Aorta (tissue), 5 donors: ENCODE results near the gene IKZF1. TPM values are rescaled to one million over a fixed set of nuclear protein-coding genes. Genes with fewer than 3 reads are reported as not detected.
"Not testable (repeated sequence)": the region's sequence is repeated elsewhere in the genome, so short reads cannot be mapped to it uniquely, and the experiment has no call there.

Source experiments
- ATAC-seq: fragments of 200-7000 bp; cut with Tn5 transposase; one replicate; pipeline ENCODE4 v1.9.1; 2022; ENCODE audit warnings: moderate library complexity; ENCODE audit not compliant: low FRiP score
- DNase-seq, 2 donors: peaks; one replicate each; pipeline ENCODE4 v3.0.0-alpha.2; 2020
- H3K27ac ChIP-seq, 2 donors: one replicate each; pipeline ENCODE4 v1.5.1; 2013; ENCODE audit warnings: low read length in 2 of 2, mild to moderate bottlenecking in 2 of 2, moderate library complexity in 2 of 2, control low read depth in 1 of 2, inconsistent platforms in 1 of 2, low read depth in 1 of 2
- H3K27me3 ChIP-seq, 2 donors: one replicate each; pipeline ENCODE4 v1.6.1; 2013; ENCODE audit warnings: control low read depth in 1 of 2, low read length in 1 of 2, mild to moderate bottlenecking in 1 of 2, moderate library complexity in 1 of 2; ENCODE audit not compliant: insufficient read depth in 2 of 2, control insufficient read depth in 1 of 2
- H3K36me3 ChIP-seq, 2 donors: one replicate each; pipeline ENCODE4 v1.6.1; 2013; ENCODE audit warnings: control low read depth in 1 of 2, low read length in 1 of 2, mild to moderate bottlenecking in 1 of 2; ENCODE audit not compliant: insufficient read depth in 2 of 2, control insufficient read depth in 1 of 2
- H3K4me1 ChIP-seq, 2 donors: one replicate each; pipeline ENCODE4 v1.6.1; 2013; ENCODE audit warnings: low read length in 2 of 2, control low read depth in 1 of 2, mild to moderate bottlenecking in 1 of 2, moderate library complexity in 1 of 2; ENCODE audit not compliant: insufficient read depth in 2 of 2, control insufficient read depth in 1 of 2
- H3K4me3 ChIP-seq, 2 donors: one replicate each; pipeline ENCODE4 v1.5.1; 2013; ENCODE audit warnings: low read length in 2 of 2, control low read depth in 1 of 2, mild to moderate bottlenecking in 1 of 2
- H3K9me3 ChIP-seq: one replicate; pipeline ENCODE4 v1.6.1; 2013; ENCODE audit warnings: mild to moderate bottlenecking, low read length; ENCODE audit not compliant: control insufficient read depth
- WGBS, 2 donors: extraction: QIAGEN DNeasy Blood & Tissue Kit; methylation state at CpG; one replicate each; pipeline ENCODE4 v1.1.7; 2013; 5-methylcytosine and 5-hydroxymethylcytosine counted together
- intact Hi-C, 2 donors: fragments of 100-400 bp; cut with DNase I; formaldehyde crosslinking; loops; one replicate each; pipeline versions ENCODE4 v1.14.2 to v1.15.0; 2022
- polyA plus RNA-seq, 2 donors: library from polyadenylated mRNA; stranded (reverse); fragments of 200-250 nt; gene quantifications; one replicate each; pipeline ENCODE4 v1.2.3, GENCODE V29; 2013
- total RNA-seq, 2 donors: library from RNA; stranded (reverse); fragmentation: NEBNext Ultra II Directional; extraction: Animal tissue kit (Norgen Biotek cat#: 25700); gene quantifications; one replicate each; pipeline ENCODE4 v1.2.1, GENCODE V29; 2021
- donor health status: healthy with polysubstance abuse.
- donor health status: Bipolar disorder and iron deficiency.
- donor health status: DM: no; HTN: no; CAD: no.
- donor health status: DM: no; HTN: no; CAD: no.
- donor health status: DM: yes; HTN: yes; CAD: no.

Gene IKZF1
- total and polyA plus RNA-seq, 4 donors: 2.5 to 24.4 (median 9.7) TPM

DNA sequence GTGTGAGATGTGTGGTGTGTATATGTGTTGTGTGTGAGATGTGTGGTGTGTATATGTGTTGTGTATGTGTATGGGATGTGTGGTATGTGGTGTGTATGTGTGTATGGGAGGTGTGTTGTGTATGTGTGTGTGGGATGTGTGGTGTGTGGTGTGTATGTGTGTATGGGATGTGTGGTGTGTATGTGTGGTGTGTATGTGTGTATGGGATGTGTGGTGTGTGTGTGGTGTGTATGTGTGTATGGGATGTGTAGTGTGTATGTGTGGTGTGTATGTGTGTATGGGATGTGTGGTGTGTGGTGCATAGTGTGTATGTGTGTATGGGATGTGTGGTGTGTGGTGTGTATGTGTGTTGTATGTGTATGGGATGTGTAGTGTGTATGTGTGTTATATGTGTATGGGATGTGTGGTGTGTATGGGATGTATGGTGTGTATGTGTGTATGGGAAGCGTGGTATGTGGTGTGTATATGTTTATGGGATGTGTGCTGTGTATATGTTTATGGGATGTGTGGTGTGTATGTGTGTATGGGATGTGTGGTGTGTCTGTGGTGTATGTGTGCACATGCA, 30.8 kb downstream of the IKZF1 start:
- Histone ChIP-seq H3K36me3 (no peaks in the 10 kb centered on the region), H3K27ac (no peak overlapping the region)
- WGBS, 2 donors: 99 to 100% methylated on average over 1 of the region's 1 CpG

DNA sequence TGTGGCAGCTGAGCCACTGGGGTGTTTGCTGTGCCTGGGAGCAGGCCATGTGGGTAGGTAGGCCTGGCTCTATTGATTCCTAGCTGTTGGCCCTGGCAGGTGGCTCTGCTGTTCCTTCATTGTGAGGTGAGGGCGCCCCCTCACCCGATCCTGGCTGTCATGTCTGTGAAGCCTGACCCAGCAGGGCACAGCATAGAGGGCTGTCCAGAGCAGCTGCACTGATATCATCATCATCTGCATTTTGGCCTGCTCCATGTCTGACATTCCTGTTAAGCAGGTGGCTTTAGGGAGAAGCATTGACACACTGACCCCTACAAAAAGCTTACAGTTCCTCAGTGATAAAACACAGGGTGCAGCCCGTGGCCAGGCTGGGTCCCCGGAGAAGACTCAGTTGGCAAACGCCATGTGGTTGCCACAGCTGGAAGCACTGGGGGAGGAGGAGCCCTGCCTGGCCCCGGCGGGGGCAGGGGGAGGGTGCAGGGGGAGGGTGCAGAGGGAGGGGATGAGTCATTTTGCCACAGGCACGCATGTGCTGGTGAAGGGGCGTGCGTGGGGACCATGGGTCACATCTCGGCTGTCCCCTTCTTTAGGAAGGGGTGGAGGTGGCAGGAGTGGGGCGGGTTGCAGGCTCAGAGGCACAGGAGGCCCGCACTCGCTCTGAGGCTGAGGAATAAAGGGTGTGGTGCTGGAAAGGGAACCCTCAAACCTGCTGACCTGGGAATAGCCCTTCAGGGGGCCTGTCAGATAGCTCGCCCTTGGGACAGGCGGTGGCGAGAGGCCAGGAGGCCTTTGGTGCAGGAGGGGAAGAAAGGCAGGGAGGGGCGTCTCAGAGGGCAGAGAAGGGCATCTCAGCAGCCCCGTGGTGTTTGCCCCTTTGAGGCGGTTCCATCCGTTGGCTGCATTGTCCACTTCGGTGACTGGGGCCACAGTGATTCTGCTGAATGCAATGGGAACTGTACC, 31.6 kb downstream of the IKZF1 start:
- H3K4me3 ChIP-seq: no peak overlapping the region
- peak; percentile 24 for ATAC-seq
- DNase-seq: no peak
- WGBS, 2 donors: 71 to 74% methylated on average over 22 of the region's 22 CpGs
- no peaks in the 10 kb centered on the region for H3K36me3 ChIP-seq
- no peaks in the 10 kb centered on the region for H3K9me3 ChIP-seq
- intact Hi-C loops: no loop called here
- H3K4me1 ChIP-seq: no peaks in the 10 kb centered on the region
- no peaks in the 10 kb centered on the region for H3K27me3 ChIP-seq
- no peak overlapping the region for H3K27ac ChIP-seq

More for the DNA sequence above, 30.8 kb downstream of the IKZF1 start:
- Histone ChIP-seq H3K4me3 (no peak overlapping the region), H3K9me3 (no peaks in the 10 kb centered on the region), H3K27me3 (no peaks in the 10 kb centered on the region), H3K4me1 (no peaks in the 10 kb centered on the region)
- ATAC-seq: no peak
- no peak for DNase-seq
- intact Hi-C loops: no loop called here

DNA sequence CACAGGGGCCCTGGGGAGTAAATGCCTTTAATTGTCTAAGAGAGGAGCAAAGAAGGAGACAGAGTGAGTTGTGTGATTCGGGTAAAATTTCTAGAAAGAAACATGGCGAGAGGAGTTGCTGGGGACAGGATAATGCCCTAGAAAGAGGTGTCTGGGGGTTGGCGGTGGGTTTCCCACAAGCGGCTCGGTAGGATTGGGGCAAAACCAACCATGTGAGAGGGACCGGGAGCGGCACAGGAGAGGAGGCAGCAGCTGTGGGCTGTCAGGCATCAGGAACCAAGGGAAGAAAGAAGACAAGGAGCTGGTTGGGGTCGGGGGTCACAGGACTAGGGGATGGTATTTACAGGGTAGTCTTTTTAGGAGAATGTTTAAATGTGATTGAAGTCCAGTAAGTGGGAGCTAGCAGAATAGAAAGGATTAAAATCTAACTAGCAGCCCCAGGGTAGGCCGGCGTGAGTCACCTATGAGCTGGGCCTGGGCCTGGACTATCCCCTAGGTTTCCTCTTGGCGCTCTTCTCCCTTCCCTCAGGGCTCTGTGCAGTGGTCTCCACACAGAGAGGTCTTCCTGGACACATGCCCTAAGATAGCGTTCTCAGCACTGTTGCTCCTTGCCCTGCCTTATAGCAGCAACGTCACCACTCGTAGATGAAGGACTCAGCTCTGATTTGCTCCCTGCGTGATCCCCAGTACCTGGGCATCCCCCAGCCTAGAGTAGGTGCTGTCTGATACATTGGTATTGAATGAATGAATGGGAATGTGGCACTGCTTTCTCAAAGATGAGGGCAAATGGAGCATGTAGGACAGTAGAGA, 32.6 kb downstream of the IKZF1 start:
- DNase-seq: no peak
- intact Hi-C loops: no loop called here
- H3K4me3 ChIP-seq: no peak overlapping the region

DNA sequence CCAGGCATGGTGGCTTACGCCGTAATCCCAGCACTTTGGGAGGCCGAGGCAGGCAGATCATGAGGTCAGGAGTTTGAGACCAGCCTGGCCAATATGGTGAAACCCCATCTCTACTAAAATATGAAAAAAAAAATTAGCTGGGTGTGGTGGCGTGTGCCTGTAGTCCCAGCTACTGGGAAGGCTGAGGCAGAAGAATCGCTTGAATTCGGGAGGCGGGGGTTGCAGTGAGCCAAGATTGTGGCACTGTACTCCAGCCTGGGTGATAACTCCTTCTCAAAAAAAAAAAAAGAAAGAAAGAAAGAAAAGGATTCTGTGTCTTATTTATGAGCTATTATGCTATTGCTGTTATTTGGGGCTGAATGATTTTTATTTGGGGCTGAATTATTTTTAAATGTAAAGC, 35.0 kb downstream of the IKZF1 start:
- H3K27me3 ChIP-seq, H3K9me3 ChIP-seq, H3K4me1 ChIP-seq, H3K4me3 ChIP-seq, H3K36me3 ChIP-seq, ATAC-seq, H3K27ac ChIP-seq, intact Hi-C loops, DNase-seq: not testable (repeated sequence)
- WGBS, 2 donors: 89% methylated on average over 7 of the region's 7 CpGs

More for the DNA sequence above, 32.6 kb downstream of the IKZF1 start:
- no peak for ATAC-seq
- no peaks in the 10 kb centered on the region for H3K36me3 ChIP-seq
- H3K9me3 ChIP-seq: no peaks in the 10 kb centered on the region
- no peaks in the 10 kb centered on the region for H3K27me3 ChIP-seq
- no peaks in the 10 kb centered on the region for H3K4me1 ChIP-seq
- WGBS, 2 donors: 89 to 91% methylated on average over 15 of the region's 15 CpGs
- H3K27ac ChIP-seq: no peak overlapping the region

DNA sequence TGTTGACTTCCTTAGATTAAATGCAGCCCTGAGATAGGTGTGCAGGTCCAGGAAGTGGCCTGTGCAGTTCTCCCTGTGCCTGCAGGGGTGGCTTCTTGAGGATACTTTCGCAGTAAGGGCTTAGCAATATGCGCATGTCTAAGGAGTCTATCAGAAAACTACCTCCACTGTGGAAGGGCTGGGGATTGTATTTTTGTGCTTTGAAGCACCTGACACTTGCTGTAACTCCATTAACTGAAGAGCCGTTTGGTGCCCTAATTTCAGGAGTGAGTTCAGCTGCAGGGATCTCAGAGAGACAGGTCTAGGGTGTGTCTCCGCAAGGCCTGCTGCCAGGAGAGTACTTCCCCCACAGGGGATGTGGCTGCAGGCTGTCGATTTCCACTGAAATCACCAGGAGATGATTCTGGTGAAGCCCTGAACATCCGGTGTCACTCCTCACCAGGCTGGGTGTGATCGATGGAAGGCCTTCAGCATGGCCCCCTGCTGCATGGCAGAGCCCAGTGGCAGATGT, 35.5 kb downstream of the IKZF1 start:
- Histone ChIP-seq H3K36me3 (no peaks in the 10 kb centered on the region), H3K4me3 (no peak overlapping the region), H3K9me3 (no peaks in the 10 kb centered on the region), H3K27ac (no peak overlapping the region), H3K27me3 (no peaks in the 10 kb centered on the region), H3K4me1 (no peaks in the 10 kb centered on the region)
- DNase-seq (no peak), ATAC-seq (no peak)
- WGBS, 2 donors: 53 to 57% methylated on average over 7 of the region's 7 CpGs
- intact Hi-C loops: no loop called here

DNA sequence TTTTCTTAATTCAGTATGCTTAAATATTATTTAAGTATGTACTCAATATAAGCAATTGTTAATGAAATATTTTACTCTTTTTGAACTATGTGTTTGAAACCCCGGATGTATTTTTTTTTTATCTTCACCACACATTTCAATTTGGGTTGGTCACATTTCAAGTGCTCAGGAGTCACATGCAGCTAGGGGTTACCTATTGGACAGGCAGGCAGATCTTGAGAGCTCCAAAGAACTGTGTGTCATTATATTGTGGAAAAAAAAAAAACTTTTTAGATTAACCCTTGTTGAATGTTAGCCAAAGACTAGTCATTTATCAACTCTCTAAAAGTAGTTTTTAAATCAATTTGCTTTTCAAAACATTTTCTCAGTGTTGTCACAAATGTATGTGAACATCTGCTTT, 37.2 kb downstream of the IKZF1 start:
- no peaks in the 10 kb centered on the region for H3K36me3 ChIP-seq
- no peaks in the 10 kb centered on the region for H3K9me3 ChIP-seq
- H3K4me3 ChIP-seq: no peak overlapping the region
- H3K27me3 ChIP-seq: no peaks in the 10 kb centered on the region
- intact Hi-C loops: no loop called here
- no peaks in the 10 kb centered on the region for H3K4me1 ChIP-seq
- H3K27ac ChIP-seq: no peak overlapping the region
- WGBS, 2 donors: 59 to 71% methylated on average over 1 of the region's 1 CpG
- DNase-seq (no peak), ATAC-seq (no peak)

DNA sequence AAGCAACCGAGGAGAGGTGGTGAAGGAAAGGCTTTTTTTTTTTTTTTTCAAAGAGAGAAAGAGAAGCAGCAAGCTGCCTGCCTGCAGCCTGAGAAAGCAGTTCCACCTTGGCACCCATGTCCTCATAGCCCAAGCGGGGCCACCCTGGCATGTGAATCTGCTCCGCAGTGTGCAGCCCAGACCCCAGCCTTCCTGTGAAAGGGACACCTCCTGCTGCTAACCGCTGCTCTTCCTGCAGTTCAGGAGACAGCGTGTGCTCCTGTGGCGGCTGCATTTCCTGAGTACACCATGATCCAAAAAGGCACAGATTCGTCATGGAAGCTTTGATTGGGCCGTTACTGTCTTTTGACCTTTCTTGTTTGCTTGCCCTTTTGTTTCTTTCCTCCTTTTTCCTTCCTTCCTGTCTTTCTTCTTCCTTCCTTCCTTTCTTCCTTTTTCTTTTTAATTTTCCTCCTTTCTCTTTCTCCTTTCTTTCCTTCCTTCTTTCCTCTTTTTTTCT, 38.1 kb downstream of the IKZF1 start:
- no peak overlapping the region for H3K27ac ChIP-seq
- no peak overlapping the region for H3K4me3 ChIP-seq
- ATAC-seq (no peak), DNase-seq (no peak)
- intact Hi-C loops: no loop called here
- 10 to 16% methylated on average over 8 of the region's 8 CpGs for WGBS, 2 donors
- H3K4me1 ChIP-seq: no peaks in the 10 kb centered on the region
- H3K9me3 ChIP-seq: no peaks in the 10 kb centered on the region
- H3K36me3 ChIP-seq: no peaks in the 10 kb centered on the region
- no peaks in the 10 kb centered on the region for H3K27me3 ChIP-seq
